Naive thymus-derived CD4-positive, alpha-beta T cell (primary cell): ENCODE results near the gene KIF3C. TPM values are rescaled to one million over a fixed set of nuclear protein-coding genes. Genes with fewer than 3 reads are reported as not detected.
A peak's percentile ranks its signal among the peaks of the same experiment; 100 is the strongest.

ENCODE experiments used
- ATAC-seq: fragments of 150-1000 bp; cut with Tn5 transposase; 2 replicates; pipeline ENCODE4 v1.10.0; 2021; ENCODE audit warnings: mild to moderate bottlenecking, moderate library complexity
- CTCF ChIA-PET: fragments of 350-600 bp; sonication (Branson Sonifier 250); formaldehyde crosslinking; loops from one replicate; lab custom pipeline; 2021; ENCODE audit warnings: antibody characterized with exemption; lab: Charles Lee
- POLR2A ChIA-PET: fragments of 350-600 bp; sonication (Branson Sonifier 250); formaldehyde crosslinking; loops from one replicate; lab custom pipeline; 2021; ENCODE audit warnings: antibody characterized with exemption, inconsistent platforms; lab: Charles Lee
- DNase-seq, 9 donors: peaks; one replicate each; pipeline versions ENCODE4 v3.0.0 to v3.0.0-alpha.2; 2020 to 2022; ENCODE audit warnings: mixed read lengths in 1 of 9
- H3K27ac ChIP-seq: one replicate; pipeline ENCODE4 v1.7.0; 2013; ENCODE audit warnings: mild to moderate bottlenecking, low read depth, low read length, moderate library complexity
- H3K27me3 ChIP-seq, 2 donors: one replicate each; pipeline ENCODE4 v1.7.0; 2013; ENCODE audit warnings: low read length in 2 of 2, mild to moderate bottlenecking in 2 of 2, moderate library complexity in 2 of 2; ENCODE audit not compliant: control insufficient read depth in 2 of 2, insufficient read depth in 2 of 2
- H3K36me3 ChIP-seq, 3 experiments: 1 replicate in 2 of 3; 2 replicates in 1 of 3; pipeline ENCODE4 v1.7.0; 2013; ENCODE audit warnings: low read length in 3 of 3, mild to moderate bottlenecking in 3 of 3, moderate library complexity in 1 of 3; ENCODE audit not compliant: insufficient read depth in 3 of 3, control insufficient read depth in 2 of 3
- H3K4me1 ChIP-seq, 2 donors: one replicate each; pipeline ENCODE4 v1.7.0; 2013; ENCODE audit warnings: low read length in 2 of 2, mild to moderate bottlenecking in 2 of 2, moderate library complexity in 1 of 2; ENCODE audit not compliant: control insufficient read depth in 2 of 2, insufficient read depth in 2 of 2
- H3K4me3 ChIP-seq: 2 replicates; pipeline ENCODE4 v1.7.0; 2013; ENCODE audit warnings: mild to moderate bottlenecking, low read length
- H3K9me3 ChIP-seq, 3 experiments: 1 replicate in 2 of 3; 2 replicates in 1 of 3; pipeline ENCODE4 v1.7.0; 2013; ENCODE audit warnings: low read length in 3 of 3; ENCODE audit not compliant: control insufficient read depth in 2 of 3
- H3K27ac Mint-ChIP-seq, 9 donors: one replicate each; pipeline ENCODE4 v1.8.0; 2020 to 2022; ENCODE audit warnings: mixed read lengths in 9 of 9, mild to moderate bottlenecking in 8 of 9, moderate library complexity in 5 of 9, inconsistent platforms in 2 of 9
- H3K27me3 Mint-ChIP-seq, 5 donors: one replicate each; pipeline ENCODE4 v1.8.0; 2021 to 2022; ENCODE audit warnings: mixed read lengths in 5 of 5, mild to moderate bottlenecking in 1 of 5
- H3K36me3 Mint-ChIP-seq, 5 donors: one replicate each; pipeline ENCODE4 v1.8.0; 2020 to 2022; ENCODE audit warnings: mixed read lengths in 5 of 5, mild to moderate bottlenecking in 3 of 5, inconsistent platforms in 1 of 5
- H3K4me1 Mint-ChIP-seq, 7 donors: one replicate each; pipeline ENCODE4 v1.8.0; 2020 to 2022; ENCODE audit warnings: mixed read lengths in 7 of 7, mild to moderate bottlenecking in 3 of 7, inconsistent platforms in 1 of 7
- H3K4me3 Mint-ChIP-seq, 10 donors: one replicate each; pipeline ENCODE4 v1.8.0; 2020 to 2022; ENCODE audit warnings: mild to moderate bottlenecking in 10 of 10, mixed read lengths in 10 of 10, moderate library complexity in 6 of 10, inconsistent platforms in 2 of 10
- H3K9me3 Mint-ChIP-seq, 11 donors: one replicate each; pipeline ENCODE4 v1.8.0; 2020 to 2022; ENCODE audit warnings: mixed read lengths in 11 of 11, mild to moderate bottlenecking in 4 of 11, inconsistent platforms in 1 of 11, moderate library complexity in 1 of 11
- intact Hi-C, 2 donors: fragments of 100-400 bp; cut with micrococcal nuclease; formaldehyde crosslinking; loops; one replicate each; pipeline ENCODE4 v1.15.1; 2023
- polyA plus RNA-seq, 2 donors: library from polyadenylated mRNA; unstranded; fragments of 300-500 nt; fragmentation: Illumina TruSeq; gene quantifications; one replicate each; pipeline ENCODE4 v1.2.3, GENCODE V29; 2021
- total RNA-seq, 6 experiments: library from RNA in 5 of 6; stranded (reverse) in 5 of 6; gene quantifications; 1 replicate in 5 of 6; 2 replicates in 1 of 6; pipeline ENCODE4 v1.2.3 and lab custom pipeline; 2021 to 2026

The KIF3C gene
- total and polyA plus RNA-seq, 7 experiments from 2014 or later, result 0.54 to 6.3 (median 4.7) TPM

- Histone ChIP-seq H3K27me3 (no peaks in the 10 kb centered on the region), H3K36me3 (no peaks in the 10 kb centered on the region), H3K4me3 (peak overlapping the region; percentile 64), H3K27ac (peak overlapping the region; percentile 62), H3K4me1 (peaks cover 0 to 5% of the 10 kb centered on the region in 2 donors), H3K9me3 (no peaks in the 10 kb centered on the region)
- POLR2A ChIA-PET, result interaction anchor here (1.0 to 1.4 kb wide), 3 partner anchors 10 to 103 kb away, joined by 3 to 6 read pairs (median 5); partner anchors contain the start of gene ASXL2
- H3K27me3 Mint-ChIP-seq, result no peaks in the 10 kb centered on the region
- peak overlapping the region in 5 of 9 donors; percentile 14 to 60 (median 31) for H3K27ac Mint-ChIP-seq
- peak; percentile 33 for ATAC-seq
- DNase-seq, result peak in 3 of 9 donors; percentile 6 to 19 (median 7)
- peaks cover 12 to 31% (median 20%) of the 10 kb centered on the region in 7 donors for H3K4me1 Mint-ChIP-seq
- H3K9me3 Mint-ChIP-seq, result no peaks in the 10 kb centered on the region
- peak overlapping the region; percentile 78 to 91 (median 84) for H3K4me3 Mint-ChIP-seq
- CTCF ChIA-PET, result interaction anchor here (0.7 to 1.0 kb wide), 2 partner anchors 10 to 31 kb away, joined by 3 to 4 read pairs; no protein-coding TSS in a partner anchor
- intact Hi-C loops, result loop anchor here (1.0 to 5.0 kb wide), 7 partner anchors 30 to 366 kb away; partner anchors contain the start of genes ASXL2 (in 2 of the 2), RAB10 (in 2 of the 2), ADGRF3 (in 1 of the 2) and DTNB (in 1 of the 2)
- no peaks in the 10 kb centered on the region for H3K36me3 Mint-ChIP-seq
These were observed 563 bp downstream of the KIF3C start for GRCh38 chr2:25981596-25982272.

DNA sequence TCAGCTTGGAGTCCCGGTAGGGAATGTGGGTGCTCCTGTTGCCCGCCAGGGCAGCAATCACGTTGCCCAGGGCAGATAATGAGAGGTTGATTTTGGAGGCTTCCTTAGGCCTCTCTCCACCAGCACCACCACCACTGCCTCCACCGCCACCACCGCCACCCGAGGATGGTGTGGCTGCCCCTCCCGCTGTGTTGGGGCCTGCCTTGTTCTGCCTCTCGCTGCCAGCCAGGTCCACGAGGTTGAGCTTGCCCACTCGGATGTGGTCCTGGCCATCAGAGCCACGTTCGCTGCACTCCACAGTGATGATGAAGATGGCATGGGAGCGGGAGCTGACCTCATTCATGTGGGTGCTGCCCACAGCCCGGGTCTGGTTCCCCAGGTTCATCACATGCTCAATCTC, 1.3 kb downstream of the KIF3C start:
- POLR2A ChIA-PET, result no interaction called here
- CTCF ChIA-PET, result interaction anchor here (0.7 to 1.0 kb wide), 2 partner anchors 11 to 30 kb away, joined by 3 to 4 read pairs; no protein-coding TSS in a partner anchor
- H3K4me1 ChIP-seq, result peaks cover 0 to 5% of the 10 kb centered on the region in 2 donors
- H3K9me3 Mint-ChIP-seq, result no peaks in the 10 kb centered on the region
- H3K27me3 Mint-ChIP-seq, result no peaks in the 10 kb centered on the region
- H3K4me3 Mint-ChIP-seq, result peak overlapping the region in 9 of 10 donors; percentile 25 to 91 (median 83)
- intact Hi-C loops, result loop anchor here (5.0 kb wide), 2 partner anchors 261 to 366 kb away; partner anchors contain the start of genes ADGRF3 (in 1 of the 2), HADHA (in 1 of the 2), HADHB (in 1 of the 2) and SELENOI (in 1 of the 2)
- ATAC-seq (no peak), DNase-seq (no peak)
- H3K36me3 ChIP-seq, result no peaks in the 10 kb centered on the region
- no peaks in the 10 kb centered on the region for H3K27me3 ChIP-seq
- peak overlapping the region in 2 of 9 donors; percentile 32 to 46 for H3K27ac Mint-ChIP-seq
- no peak overlapping the region for H3K27ac ChIP-seq
- H3K36me3 Mint-ChIP-seq, result peaks cover 0 to 4% (median 0%) of the 10 kb centered on the region in 5 donors
- H3K9me3 ChIP-seq, result no peaks in the 10 kb centered on the region
- no peak overlapping the region for H3K4me3 ChIP-seq
- peaks cover 12 to 32% (median 20%) of the 10 kb centered on the region in 7 donors for H3K4me1 Mint-ChIP-seq

DNA sequence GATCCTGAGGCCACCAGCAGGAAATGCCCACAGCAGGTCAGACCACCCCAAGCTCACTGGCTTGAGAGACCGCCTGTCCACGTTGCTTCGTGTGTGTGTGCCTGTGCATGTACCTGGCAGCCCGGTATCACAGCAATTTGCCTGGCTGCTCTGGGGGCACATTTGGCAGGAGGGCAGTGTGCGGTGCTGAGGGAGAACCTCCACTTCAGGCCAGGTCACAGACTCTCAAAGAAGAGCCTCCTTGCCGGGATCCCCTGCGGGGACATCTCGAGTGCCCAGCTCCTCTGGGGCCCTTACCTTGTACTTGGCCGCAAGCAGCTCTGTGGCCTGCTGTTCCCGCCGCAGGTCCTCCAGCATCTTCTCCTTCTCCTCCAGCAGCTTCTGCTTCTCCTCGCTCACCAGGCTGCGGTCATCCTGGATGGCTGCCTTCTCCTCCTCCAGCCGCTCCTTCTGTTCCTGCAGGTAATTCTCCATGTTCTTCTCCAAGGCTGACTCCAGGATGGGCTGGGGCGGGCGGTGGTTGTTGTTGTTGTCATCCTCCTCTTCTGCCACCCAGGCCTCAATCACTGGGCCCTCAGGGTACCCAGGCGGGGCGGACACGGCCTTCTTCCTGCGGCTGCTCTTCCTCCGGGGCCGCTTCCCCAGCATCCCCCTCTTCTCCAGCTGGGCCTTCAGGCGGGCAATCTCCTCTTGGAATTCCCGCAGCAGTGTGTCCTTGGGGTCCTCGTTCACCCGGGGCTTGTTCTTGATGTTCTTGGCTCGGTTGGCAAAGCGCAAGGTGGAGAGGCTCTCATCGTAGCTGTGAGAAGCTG, 2.0 kb downstream of the KIF3C start:
- Mint-ChIP-seq H3K9me3 (no peaks in the 10 kb centered on the region), H3K27ac (no peak overlapping the region), H3K36me3 (peaks cover 0 to 4% (median 0%) of the 10 kb centered on the region in 5 donors), H3K27me3 (no peaks in the 10 kb centered on the region), H3K4me3 (peak overlapping the region in 4 of 10 donors; percentile 19 to 91 (median 72)), H3K4me1 (peaks cover 12 to 32% (median 20%) of the 10 kb centered on the region in 7 donors)
- Histone ChIP-seq H3K9me3 (no peaks in the 10 kb centered on the region), H3K36me3 (no peaks in the 10 kb centered on the region), H3K4me3 (no peak overlapping the region), H3K27me3 (no peaks in the 10 kb centered on the region), H3K27ac (no peak overlapping the region), H3K4me1 (peaks cover 0 to 5% of the 10 kb centered on the region in 2 donors)
- ATAC-seq (no peak), DNase-seq (no peak)
- intact Hi-C loops, result loop anchor here (5.0 kb wide), 2 partner anchors 262 to 367 kb away; partner anchors contain the start of genes ADGRF3 (in 1 of the 2), HADHA (in 1 of the 2), HADHB (in 1 of the 2) and SELENOI (in 1 of the 2)
- CTCF ChIA-PET, result no interaction called here
- POLR2A ChIA-PET, result interaction anchor here (1.9 kb wide), 1 partner anchor 54 kb away, joined by 6 read pairs; the partner anchor contains the start of gene RAB10

DNA sequence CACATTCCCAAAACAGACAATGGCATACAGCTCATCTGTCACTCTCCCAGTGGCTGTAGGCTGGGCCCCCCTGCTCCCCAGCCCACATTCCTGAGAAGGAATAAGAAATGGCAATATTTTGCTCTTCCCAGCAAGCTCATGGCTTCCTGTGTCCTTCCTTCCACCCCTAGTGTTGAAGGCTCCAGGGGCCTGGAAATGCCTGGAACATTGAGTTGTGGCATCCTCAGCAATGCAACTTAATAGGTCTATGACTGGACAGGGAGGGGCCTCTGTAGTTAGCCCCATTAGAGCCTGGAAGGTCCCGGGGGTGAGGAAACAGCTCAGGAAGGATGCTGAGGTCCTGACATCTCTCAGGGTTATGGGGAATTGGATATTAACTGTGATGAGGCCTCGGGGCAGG, 3.3 kb downstream of the KIF3C start:
- Histone ChIP-seq H3K4me3 (no peak overlapping the region), H3K36me3 (no peaks in the 10 kb centered on the region), H3K27me3 (no peaks in the 10 kb centered on the region), H3K27ac (no peak overlapping the region), H3K9me3 (no peaks in the 10 kb centered on the region), H3K4me1 (peaks cover 0 to 5% of the 10 kb centered on the region in 2 donors)
- ChIA-PET POLR2A (interaction anchor here (1.9 kb wide), 1 partner anchor 55 kb away, joined by 6 read pairs; the partner anchor contains the start of gene RAB10), CTCF (interaction anchor here (0.6 kb wide), 1 partner anchor 15 kb away, joined by 4 read pairs; no protein-coding TSS in a partner anchor)
- Mint-ChIP-seq H3K4me1 (peaks cover 12 to 32% (median 20%) of the 10 kb centered on the region in 7 donors), H3K4me3 (peak overlapping the region in 1 of 10 donors; percentile 43), H3K27ac (no peak overlapping the region), H3K9me3 (no peaks in the 10 kb centered on the region), H3K36me3 (peaks cover 0 to 4% (median 0%) of the 10 kb centered on the region in 5 donors), H3K27me3 (no peaks in the 10 kb centered on the region)
- ATAC-seq (no peak), DNase-seq (no peak)
- intact Hi-C loops, result no loop called here

- peaks cover 0 to 4% (median 0%) of the 10 kb centered on the region in 5 donors for H3K36me3 Mint-ChIP-seq
- ATAC-seq (no peak), DNase-seq (no peak)
- no peak overlapping the region for H3K4me3 Mint-ChIP-seq
- ChIA-PET POLR2A (no interaction called here), CTCF (interaction anchor here (1.0 kb wide), 1 partner anchor 14 kb away, joined by 4 read pairs; no protein-coding TSS in a partner anchor)
- intact Hi-C loops, result no loop called here
- H3K9me3 ChIP-seq, result no peaks in the 10 kb centered on the region
- no peaks in the 10 kb centered on the region for H3K36me3 ChIP-seq
- no peaks in the 10 kb centered on the region for H3K27me3 Mint-ChIP-seq
- H3K27ac Mint-ChIP-seq, result peak overlapping the region in 1 of 9 donors; percentile 43
- H3K27me3 ChIP-seq, result no peaks in the 10 kb centered on the region
- H3K4me3 ChIP-seq, result no peak overlapping the region
- H3K4me1 ChIP-seq, result peaks cover 0 to 5% of the 10 kb centered on the region in 2 donors
- H3K9me3 Mint-ChIP-seq, result no peaks in the 10 kb centered on the region
- H3K27ac ChIP-seq, result no peak overlapping the region
- H3K4me1 Mint-ChIP-seq, result peaks cover 8 to 27% (median 14%) of the 10 kb centered on the region in 7 donors
These were observed 4.5 kb downstream of the KIF3C start for GRCh38 chr2:25977768-25978167.
